Neural progenitor cell (in vitro differentiated cells): ENCODE results near the gene ZNF575.

Source experiments
- CTCF ChIP-seq: fragments of 200-600 bp; sonication (generic); IDR thresholded peaks from 2 replicates; pipeline ENCODE4 v1.5.1; 2017; ENCODE audit warnings: antibody characterized with exemption, mild to moderate bottlenecking
- EZH2 ChIP-seq: fragments of 200-600 bp; sonication (generic); IDR thresholded peaks from 2 replicates; pipeline ENCODE4 v1.6.1; 2017; ENCODE audit warnings: antibody characterized with exemption, mild to moderate bottlenecking, moderate library complexity
- EZH2phosphoT487 ChIP-seq: fragments of 200-600 bp; sonication (generic); IDR thresholded peaks from 2 replicates; pipeline ENCODE4 v1.6.1; 2017; ENCODE audit warnings: antibody characterized with exemption

- TF ChIP-seq EZH2phosphoT487 (no peak), CTCF (no peak), EZH2 (no peak)
Measured at GRCh38 chr19:43546581-43546980, 13.6 kb downstream of the ZNF575 start.
